Chondrocyte (in vitro differentiated cells): ENCODE measurements around the gene GNB1L. TPM values are rescaled to one million over a fixed set of nuclear protein-coding genes. Genes with fewer than 3 reads are reported as not detected.

Source experiments
- DNase-seq: peaks from one replicate; pipeline ENCODE4 v3.0.0; 2021; ENCODE audit warnings: mixed read lengths, low spot score
- H3K27ac Mint-ChIP-seq: one replicate; pipeline ENCODE4 v1.8.0; 2021; ENCODE audit warnings: mild to moderate bottlenecking, moderate library complexity, mixed read lengths; ENCODE audit not compliant: unreplicated experiment
- H3K27me3 Mint-ChIP-seq: 2 replicates; pipeline ENCODE4 v1.8.0; 2021; ENCODE audit warnings: low read depth, mixed read lengths
- H3K36me3 Mint-ChIP-seq: 2 replicates; pipeline ENCODE4 v1.8.0; 2021; ENCODE audit warnings: low read depth, mixed read lengths
- H3K4me1 Mint-ChIP-seq: 2 replicates; pipeline ENCODE4 v1.8.0; 2021; ENCODE audit warnings: low read depth, mild to moderate bottlenecking, mixed read lengths
- H3K4me3 Mint-ChIP-seq: one replicate; pipeline ENCODE4 v1.8.0; 2021; ENCODE audit warnings: mild to moderate bottlenecking, moderate library complexity, mixed read lengths; ENCODE audit not compliant: unreplicated experiment
- H3K9me3 Mint-ChIP-seq: 2 replicates; pipeline ENCODE4 v1.8.0; 2021; ENCODE audit warnings: low read depth, mixed read lengths
- CTCF ChIP-seq: fragments of 200-600 bp; sonication (generic); IDR thresholded peaks from 2 replicates; pipeline ENCODE4 v1.5.0; 2021; ENCODE audit warnings: antibody characterized with exemption, mild to moderate bottlenecking, moderate library complexity
- total RNA-seq: library from RNA; stranded (reverse); gene quantifications from 3 replicates; pipeline ENCODE4 v1.2.1, GENCODE V29; 2021

GNB1L gene
- total RNA-seq, 1 donor from 2014 or later, result 5.3 TPM

GRCh38 chr22:19850763-19851109 is 3.9 kb downstream of the GNB1L start:
- Mint-ChIP-seq H3K36me3 (peaks cover 9% of the 10 kb centered on the region), H3K9me3 (no peaks in the 10 kb centered on the region), H3K27me3 (no peaks in the 10 kb centered on the region), H3K27ac (no peak overlapping the region), H3K4me3 (no peak overlapping the region), H3K4me1 (peaks cover 25% of the 10 kb centered on the region)
- TF ChIP-seq CTCF, result no peak
- DNase-seq, result no peak

- Mint-ChIP-seq H3K4me1 (peaks cover 24% of the 10 kb centered on the region), H3K36me3 (peaks cover 9% of the 10 kb centered on the region), H3K9me3 (no peaks in the 10 kb centered on the region), H3K27me3 (no peaks in the 10 kb centered on the region), H3K27ac (no peak overlapping the region), H3K4me3 (no peak overlapping the region)
- no peak for DNase-seq
- no peak for TF ChIP-seq CTCF
Observed at GRCh38 chr22:19849835-19850762, 4.6 kb downstream of the GNB1L start.

DNA sequence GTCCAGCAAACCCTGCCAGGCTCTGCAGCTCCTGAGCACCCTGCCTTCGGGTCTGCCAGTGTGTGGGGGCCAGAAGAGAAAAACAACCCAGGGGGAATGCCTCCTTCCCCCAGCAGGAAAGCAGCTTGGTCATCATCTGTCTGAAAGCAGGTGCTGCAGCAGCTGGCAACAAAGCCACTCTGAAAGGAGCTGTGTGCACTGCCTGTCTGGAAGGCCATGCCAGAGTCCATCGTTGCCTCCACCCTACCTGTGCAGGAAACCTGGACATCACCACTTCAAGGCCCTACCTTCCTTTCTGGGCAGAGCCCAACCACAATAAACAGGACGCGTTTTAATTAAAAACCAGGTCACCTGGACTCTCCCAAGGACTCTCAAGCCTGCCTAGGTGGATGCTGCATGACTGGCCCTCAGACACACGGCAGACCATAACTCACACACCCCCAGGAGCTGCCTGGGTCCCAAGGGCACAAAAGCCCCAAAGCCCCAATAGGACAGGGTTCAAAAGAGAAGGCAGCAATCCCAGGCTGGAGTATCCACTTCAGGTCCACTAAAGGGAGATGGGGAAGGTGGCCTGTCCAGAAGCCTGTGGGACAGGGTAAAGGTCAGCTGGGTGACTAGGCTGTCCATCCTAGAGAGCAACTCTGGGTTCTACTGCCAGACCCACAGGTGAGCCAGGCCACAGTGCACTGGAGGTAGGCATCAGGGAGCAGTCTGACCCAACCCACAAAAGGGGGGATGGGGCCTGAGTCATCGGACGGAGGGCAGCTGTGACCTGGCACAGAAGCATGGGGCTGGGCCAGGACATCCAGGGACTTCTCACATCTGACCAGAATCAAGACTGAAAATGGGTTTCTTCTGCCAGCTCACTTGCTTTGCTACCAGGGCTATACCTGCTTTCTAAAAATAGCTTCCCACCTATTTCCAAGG is 6.1 kb downstream of the GNB1L start:
- H3K27ac Mint-ChIP-seq, result no peak overlapping the region
- H3K36me3 Mint-ChIP-seq, result peaks cover 9% of the 10 kb centered on the region

GRCh38 chr22:19847345-19847632 is 7.4 kb downstream of the GNB1L start:
- no peak for TF ChIP-seq CTCF
- Mint-ChIP-seq H3K9me3 (no peaks in the 10 kb centered on the region), H3K4me1 (peaks cover 29% of the 10 kb centered on the region), H3K27me3 (no peaks in the 10 kb centered on the region), H3K36me3 (peaks cover 9% of the 10 kb centered on the region), H3K27ac (no peak overlapping the region), H3K4me3 (no peak overlapping the region)
- DNase-seq, result no peak

More for the DNA sequence above, 6.1 kb downstream of the GNB1L start:
- no peaks in the 10 kb centered on the region for H3K9me3 Mint-ChIP-seq
- H3K4me3 Mint-ChIP-seq, result no peak overlapping the region
- no peak for TF ChIP-seq CTCF
- no peaks in the 10 kb centered on the region for H3K27me3 Mint-ChIP-seq
- DNase-seq, result no peak
- H3K4me1 Mint-ChIP-seq, result peaks cover 34% of the 10 kb centered on the region

- Mint-ChIP-seq H3K27me3 (no peaks in the 10 kb centered on the region), H3K9me3 (no peaks in the 10 kb centered on the region), H3K27ac (no peak overlapping the region), H3K36me3 (peaks cover 6% of the 10 kb centered on the region), H3K4me3 (no peak overlapping the region), H3K4me1 (peaks cover 25% of the 10 kb centered on the region)
- no peak for TF ChIP-seq CTCF
- DNase-seq, result no peak
Observed at GRCh38 chr22:19846620-19847344, 7.9 kb downstream of the GNB1L start.
